Measurements from ENCODE around the gene XK. TPM values are rescaled to one million over a fixed set of nuclear protein-coding genes. Genes with fewer than 3 reads are reported as not detected.

Gene XK
- total RNA-seq, 6 donors from 2014 or later = under 0.01 to 5.7 (median 1.8) TPM

- no peak for ATAC-seq (ENCODE audit: low FRiP score in 2 of 2)
- TF ChIP-seq POLR2AphosphoS5 (IDR thresholded peaks at IDR 0.05) = no peak
- no peak for TF ChIP-seq POLR2A (IDR thresholded peaks at IDR 0.05)
- TF ChIP-seq EP300 (IDR thresholded peaks at IDR 0.05) = no peak
- TF ChIP-seq, protein P1, sequence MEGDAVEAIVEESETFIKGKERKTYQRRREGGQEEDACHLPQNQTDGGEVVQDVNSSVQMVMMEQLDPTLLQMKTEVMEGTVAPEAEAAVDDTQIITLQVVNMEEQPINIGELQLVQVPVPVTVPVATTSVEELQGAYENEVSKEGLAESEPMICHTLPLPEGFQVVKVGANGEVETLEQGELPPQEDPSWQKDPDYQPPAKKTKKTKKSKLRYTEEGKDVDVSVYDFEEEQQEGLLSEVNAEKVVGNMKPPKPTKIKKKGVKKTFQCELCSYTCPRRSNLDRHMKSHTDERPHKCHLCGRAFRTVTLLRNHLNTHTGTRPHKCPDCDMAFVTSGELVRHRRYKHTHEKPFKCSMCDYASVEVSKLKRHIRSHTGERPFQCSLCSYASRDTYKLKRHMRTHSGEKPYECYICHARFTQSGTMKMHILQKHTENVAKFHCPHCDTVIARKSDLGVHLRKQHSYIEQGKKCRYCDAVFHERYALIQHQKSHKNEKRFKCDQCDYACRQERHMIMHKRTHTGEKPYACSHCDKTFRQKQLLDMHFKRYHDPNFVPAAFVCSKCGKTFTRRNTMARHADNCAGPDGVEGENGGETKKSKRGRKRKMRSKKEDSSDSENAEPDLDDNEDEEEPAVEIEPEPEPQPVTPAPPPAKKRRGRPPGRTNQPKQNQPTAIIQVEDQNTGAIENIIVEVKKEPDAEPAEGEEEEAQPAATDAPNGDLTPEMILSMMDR (IDR thresholded peaks at IDR 0.05) = no peak
- 62 to 83% methylated on average over 3 of the region's 3 CpGs for WGBS, 2 donors
Measured at GRCh38 chrX:37711991-37712390, 26.4 kb downstream of the XK start.

GRCh38 chrX:37712458-37712857, 26.9 kb downstream of the XK start:
- no peak for DNase-seq
- ATAC-seq (ENCODE audit: low FRiP score in 2 of 2) = no peak
- no peaks in the 10 kb centered on the region for H3K9me3 ChIP-seq
- H3K27me3 ChIP-seq = no peaks in the 10 kb centered on the region
- no peak overlapping the region for H3K27ac ChIP-seq
- no peaks in the 10 kb centered on the region for H3K4me1 ChIP-seq
- no peaks in the 10 kb centered on the region for H3K36me3 ChIP-seq
- 55 to 72% methylated on average over 3 of the region's 3 CpGs for WGBS, 2 donors
- TF ChIP-seq EP300 (IDR thresholded peaks at IDR 0.05) = no peak
- H3K4me3 ChIP-seq = no peak overlapping the region

More at GRCh38 chrX:37711991-37712390, 26.4 kb downstream of the XK start:
- no peak for DNase-seq
- Histone ChIP-seq H3K36me3 (no peaks in the 10 kb centered on the region), H3K4me3 (no peak overlapping the region), H3K27me3 (no peaks in the 10 kb centered on the region), H3K9me3 (no peaks in the 10 kb centered on the region), H3K27ac (no peak overlapping the region), H3K4me1 (no peaks in the 10 kb centered on the region)

DNA sequence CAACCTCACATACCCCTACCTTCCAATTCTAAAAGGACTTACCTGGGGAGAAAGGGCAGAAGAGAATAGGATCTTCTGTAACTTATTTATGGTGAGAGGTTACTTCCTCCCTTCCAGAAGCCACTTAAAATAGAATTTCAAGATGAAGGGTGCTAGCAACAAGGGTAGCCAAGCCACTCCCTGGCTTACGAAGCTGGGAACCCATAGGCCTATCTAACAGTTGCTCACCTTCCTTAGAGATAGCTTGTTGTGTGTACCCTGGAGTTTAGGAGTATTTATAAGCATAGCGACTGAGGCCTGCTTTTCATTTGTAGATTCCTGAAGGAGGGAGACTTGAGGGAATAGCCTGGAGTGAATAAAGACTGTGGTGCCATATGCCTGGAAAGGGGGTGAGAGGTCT, 28.9 kb downstream of the XK start:
- no peaks in the 10 kb centered on the region for H3K27me3 ChIP-seq
- no peaks in the 10 kb centered on the region for H3K36me3 ChIP-seq
- 58 to 81% methylated on average over 2 of the region's 2 CpGs for WGBS, 2 donors
- H3K9me3 ChIP-seq = no peaks in the 10 kb centered on the region
- TF ChIP-seq POLR2A (IDR thresholded peaks at IDR 0.05) (no peak), POLR2AphosphoS5 (IDR thresholded peaks at IDR 0.05) (no peak), EP300 (IDR thresholded peaks at IDR 0.05) (no peak)
- TF ChIP-seq, protein P1 (IDR thresholded peaks at IDR 0.05) = no peak
- no peak for ATAC-seq (ENCODE audit: low FRiP score in 2 of 2)
- H3K4me3 ChIP-seq = no peak overlapping the region
- H3K4me1 ChIP-seq = no peaks in the 10 kb centered on the region
- no peak overlapping the region for H3K27ac ChIP-seq
- no peak for DNase-seq

GRCh38 chrX:37716602-37717001, 31.0 kb downstream of the XK start:
- ATAC-seq (ENCODE audit: low FRiP score in 2 of 2) (no peak), DNase-seq (no peak)
- Histone ChIP-seq H3K36me3 (no peaks in the 10 kb centered on the region), H3K4me3 (no peak overlapping the region), H3K9me3 (no peaks in the 10 kb centered on the region), H3K4me1 (no peaks in the 10 kb centered on the region), H3K27ac (no peak overlapping the region), H3K27me3 (no peaks in the 10 kb centered on the region)
- TF ChIP-seq POLR2AphosphoS5 (IDR thresholded peaks at IDR 0.05) (no peak), EP300 (IDR thresholded peaks at IDR 0.05) (no peak)
- TF ChIP-seq, protein P1 (IDR thresholded peaks at IDR 0.05) = no peak

DNA sequence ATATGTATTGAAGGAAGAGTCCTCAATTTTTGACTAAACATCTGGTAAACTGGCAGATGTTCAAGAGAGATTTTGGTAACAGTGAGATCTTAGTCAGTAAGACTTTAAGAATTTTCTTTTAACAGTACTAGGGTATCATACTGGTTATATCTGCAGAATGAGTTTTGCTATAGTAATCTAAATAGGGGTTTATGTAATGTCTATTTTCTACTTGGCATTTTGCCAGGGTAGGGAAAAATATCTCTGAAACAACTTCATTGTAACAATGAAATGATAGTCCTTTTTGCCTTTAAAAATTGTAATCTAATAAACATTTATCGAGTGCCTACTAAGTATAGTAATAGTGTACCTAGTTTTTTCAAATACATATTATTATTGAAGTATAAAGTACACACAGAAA, 32.1 kb downstream of the XK start:
- H3K4me3 ChIP-seq = no peak overlapping the region
- H3K9me3 ChIP-seq = no peaks in the 10 kb centered on the region
- DNase-seq (no peak), ATAC-seq (ENCODE audit: low FRiP score in 2 of 2) (no peak)
- H3K36me3 ChIP-seq = no peaks in the 10 kb centered on the region
- TF ChIP-seq POLR2A (IDR thresholded peaks at IDR 0.05) = no peak
- TF ChIP-seq, protein P1 (IDR thresholded peaks at IDR 0.05) = no peak
- no peak for TF ChIP-seq POLR2AphosphoS5 (IDR thresholded peaks at IDR 0.05)
- TF ChIP-seq EP300 (IDR thresholded peaks at IDR 0.05) = no peak
- no peak overlapping the region for H3K27ac ChIP-seq
- WGBS, 2 donors = 64 to 88% methylated on average over 1 of the region's 1 CpG
- H3K4me1 ChIP-seq = no peaks in the 10 kb centered on the region
- no peaks in the 10 kb centered on the region for H3K27me3 ChIP-seq
